Stimulated activated CD8-positive, alpha-beta memory T cell treated with anti-CD3 and anti-CD28 coated beads, Interleukin-7, amount 100 ng/mL, for 48 hours (primary cell): Measurements from ENCODE around the gene NKPD1.

Experiments used
- DNase-seq, 2 donors: peaks; one replicate each; pipeline ENCODE4 v3.0.0-alpha.2; 2020; ENCODE audit warnings: low read depth in 1 of 2; ENCODE audit errors: extremely low read depth in 1 of 2

NKPD1 gene

DNA sequence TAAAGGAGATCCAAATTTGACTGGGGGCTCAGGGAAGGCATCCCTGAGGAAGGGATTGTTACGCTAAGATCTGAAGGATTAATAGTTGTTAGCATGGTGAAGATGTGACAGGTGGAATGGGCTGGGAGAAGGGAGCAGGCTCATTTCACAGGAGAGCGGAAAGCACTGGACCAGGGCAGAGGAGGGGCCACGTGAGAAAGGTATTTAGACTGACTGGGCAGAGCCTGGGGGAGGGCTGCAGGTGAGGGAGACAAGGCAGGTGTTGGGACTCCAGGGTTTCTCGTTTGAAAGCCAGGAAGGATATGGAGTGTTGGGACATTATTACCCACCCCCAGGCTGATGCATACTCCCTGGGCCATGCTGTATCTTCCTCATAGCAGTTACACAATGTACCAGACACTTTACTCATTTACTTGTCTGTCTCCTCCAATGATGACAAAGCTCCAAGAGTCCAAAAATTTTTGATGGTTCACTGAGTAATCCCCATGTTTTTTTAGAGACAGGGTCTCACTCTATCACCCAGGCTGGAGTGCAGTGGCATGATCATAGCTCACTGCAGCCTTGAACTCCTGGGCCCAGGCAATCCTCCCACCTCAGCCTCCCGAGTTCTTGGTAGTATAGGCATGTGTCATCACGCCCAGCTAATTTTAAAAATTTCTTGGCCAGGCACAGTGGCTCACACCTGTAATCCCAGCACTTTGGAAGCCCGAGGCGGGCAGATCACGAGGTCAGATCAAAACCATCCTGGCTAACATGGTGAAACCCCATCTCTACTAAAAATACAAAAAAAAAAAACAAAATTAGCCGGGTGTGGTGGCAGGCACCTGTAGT lies 14.9 kb upstream of the NKPD1 start:
- no peak for DNase-seq

DNA sequence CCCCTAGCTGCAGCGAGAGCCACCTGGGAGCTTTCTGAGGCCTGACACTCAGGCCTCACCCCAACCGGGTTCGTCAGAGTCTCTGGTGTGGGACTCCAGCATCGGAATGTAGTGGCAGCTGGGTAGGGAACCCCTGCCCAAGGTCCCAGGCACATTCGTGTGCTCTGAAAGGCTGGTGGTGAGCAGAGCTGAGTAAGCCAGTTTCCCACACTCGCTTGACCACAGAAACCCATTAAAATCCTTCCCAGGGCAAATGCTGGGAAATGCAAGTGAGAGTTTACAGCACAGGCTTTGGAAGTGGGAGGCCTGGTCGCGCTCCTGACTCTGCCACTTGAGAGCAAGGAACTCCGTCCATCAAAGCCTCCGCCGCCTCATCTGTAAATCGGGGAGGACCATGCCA lies 13.0 kb upstream of the NKPD1 start:
- DNase-seq: no peak

DNA sequence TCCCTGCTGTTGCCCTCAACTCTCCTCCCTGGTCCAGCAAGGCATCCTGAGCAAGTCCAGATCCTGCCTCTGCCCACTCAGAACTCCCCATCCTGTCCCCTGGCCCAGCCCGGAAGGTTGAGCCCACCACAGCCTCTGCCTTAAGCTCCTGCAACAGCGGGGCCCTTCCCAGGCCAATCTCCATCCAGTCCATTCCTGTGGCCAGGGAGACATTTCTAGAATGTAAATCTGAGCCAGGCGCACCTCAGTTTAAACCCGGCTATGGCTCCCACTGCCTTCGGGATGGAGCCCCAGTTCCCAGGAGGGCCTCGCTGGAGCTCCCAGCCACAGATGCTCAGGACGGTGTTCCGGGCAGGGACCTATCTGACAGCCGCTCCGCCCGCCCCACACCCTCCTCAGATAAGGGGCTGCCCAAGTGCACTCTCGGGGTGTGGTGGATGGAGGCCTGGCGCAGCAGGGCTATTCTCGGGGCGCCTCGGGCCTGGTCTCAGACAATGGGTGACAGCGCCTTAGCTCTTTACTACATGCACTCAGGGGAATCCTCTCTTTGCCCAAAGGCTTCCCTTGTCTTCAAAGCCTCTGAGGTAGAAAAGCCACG lies 11.9 kb upstream of the NKPD1 start:
- no peak for DNase-seq

DNA sequence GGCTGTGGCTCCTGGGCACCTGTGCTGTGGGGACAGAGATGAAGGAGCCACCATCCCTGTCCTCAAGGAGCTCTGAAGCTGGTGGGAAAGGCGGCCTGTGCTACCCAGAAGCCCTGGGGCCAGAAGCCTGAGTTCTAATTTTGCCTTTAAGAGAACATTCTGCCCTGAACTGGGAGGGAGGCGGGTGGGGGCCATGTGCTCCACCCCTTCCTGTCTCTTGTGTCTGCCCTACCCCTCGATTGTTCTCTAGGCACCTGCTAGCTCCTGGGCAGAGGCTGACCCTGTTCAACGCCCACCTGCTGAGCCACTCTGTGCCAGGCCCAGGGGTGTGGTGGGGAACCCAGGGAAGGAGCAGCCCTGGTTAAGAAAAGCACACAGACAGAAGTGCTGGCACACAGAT lies 11.4 kb upstream of the NKPD1 start:
- DNase-seq: no peak

DNA sequence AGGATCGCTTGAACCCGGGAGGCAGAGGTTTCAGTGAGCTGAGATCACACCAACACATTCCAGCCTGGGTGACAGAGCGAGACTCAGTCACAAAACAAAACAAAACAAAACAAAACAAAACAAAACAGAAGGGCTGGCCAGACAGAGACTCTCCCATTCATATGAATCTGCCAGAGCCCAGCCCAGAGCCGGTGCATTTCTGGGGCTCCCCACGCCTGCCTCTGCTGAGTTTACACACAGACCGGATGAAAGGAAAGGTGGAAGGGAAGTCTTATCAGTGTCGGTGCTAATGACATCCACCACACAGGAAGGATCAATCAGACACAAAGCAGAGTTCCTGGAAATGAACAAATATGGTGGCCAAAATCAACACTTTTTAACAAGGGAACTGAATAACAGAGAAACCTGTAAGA lies 10.4 kb upstream of the NKPD1 start:
- DNase-seq: no peak

DNA sequence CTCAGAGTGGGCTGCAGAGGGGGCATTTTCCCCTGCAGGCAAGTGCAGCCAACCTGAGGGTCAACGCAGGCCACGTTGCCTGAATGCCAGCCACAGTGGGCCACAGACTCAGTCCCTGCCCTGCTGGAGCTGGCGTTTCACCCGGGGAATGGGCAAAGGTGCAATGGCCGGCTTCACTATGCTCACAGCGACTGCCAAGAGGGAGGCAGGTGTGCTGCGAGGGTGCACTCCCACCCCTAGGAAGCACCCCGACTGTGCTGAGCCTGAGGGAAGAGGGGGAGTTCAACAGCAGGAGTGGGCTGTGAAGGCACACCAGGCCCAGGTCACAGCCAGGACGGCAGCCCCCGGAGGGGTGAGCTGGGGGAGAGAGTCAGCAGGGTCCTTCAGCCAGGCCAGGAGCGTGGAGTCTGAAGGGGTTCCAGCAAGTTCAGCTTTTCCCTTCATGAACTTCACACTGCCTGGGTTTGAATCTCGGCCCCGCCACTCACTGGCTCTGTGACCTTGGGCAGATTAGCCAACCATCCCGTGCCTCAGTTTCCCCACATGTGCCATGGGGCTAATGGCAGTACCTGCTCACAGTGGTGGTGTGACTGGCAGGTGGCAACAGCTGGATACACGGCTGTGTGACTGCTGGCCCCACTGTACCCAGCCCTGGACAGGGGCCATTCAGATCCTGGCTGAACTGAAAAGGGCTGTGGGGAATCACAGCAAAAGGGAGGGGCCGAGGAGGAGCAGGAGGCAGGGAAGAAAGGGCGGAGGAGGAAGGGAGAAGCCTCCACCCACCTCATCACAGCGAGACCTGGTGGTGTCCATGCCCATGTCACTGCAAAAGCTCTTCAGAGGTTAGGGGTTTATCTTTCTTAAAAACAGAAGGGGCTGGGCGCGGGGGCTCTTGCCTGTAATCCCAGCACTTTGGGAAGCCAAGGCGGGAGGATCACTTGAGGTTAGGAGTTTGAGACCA lies 9.6 kb upstream of the NKPD1 start:
- DNase-seq: no peak

DNA sequence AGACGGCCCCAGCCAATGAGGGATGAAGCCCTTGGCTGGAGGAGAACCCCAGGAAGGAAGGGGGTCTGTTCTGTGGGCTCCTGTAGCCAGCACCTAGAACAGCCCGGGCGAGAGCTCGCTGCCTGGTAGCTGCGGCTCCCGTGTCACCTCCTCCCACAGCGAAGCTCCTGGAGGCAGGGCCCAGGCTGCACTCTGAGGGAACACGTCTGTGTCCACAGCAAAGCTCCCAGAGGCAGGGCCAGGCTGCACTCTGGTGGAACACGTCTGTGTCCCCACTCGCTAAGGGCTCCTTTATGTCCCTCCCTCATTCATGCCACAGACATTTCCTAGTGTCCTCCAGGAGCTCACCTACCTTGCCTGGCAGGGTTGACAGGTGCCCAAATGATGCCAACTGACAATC lies 8.8 kb upstream of the NKPD1 start:
- DNase-seq: no peak

DNA sequence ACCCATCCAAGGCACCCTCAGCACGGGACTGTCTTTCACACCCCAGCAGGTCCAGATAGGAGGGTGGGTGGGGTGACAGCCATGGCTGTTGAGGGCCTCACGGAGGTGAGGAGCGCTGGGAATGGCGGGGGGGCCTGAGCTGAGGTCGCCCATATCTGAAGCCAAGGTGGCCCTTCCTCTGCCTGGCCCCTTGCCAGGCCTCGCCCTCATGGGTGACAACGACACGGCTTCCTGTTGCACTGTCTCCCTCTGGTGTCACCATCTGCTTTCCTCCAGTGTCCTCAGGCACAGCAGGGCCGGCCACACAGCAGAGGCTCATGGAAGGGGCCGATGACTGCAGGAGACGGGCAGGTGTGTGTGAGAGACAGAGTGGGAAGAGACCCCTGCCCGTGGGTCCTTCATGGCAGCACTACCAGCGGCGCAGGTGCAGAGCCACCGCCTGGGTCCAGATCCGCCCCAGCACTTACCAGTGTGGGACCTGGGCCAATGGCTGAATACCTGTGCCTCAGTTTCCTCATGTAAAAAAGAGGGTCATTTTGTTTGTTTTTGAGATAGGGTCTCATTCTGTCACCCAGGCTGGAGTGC lies 8.1 kb upstream of the NKPD1 start:
- DNase-seq: no peak

DNA sequence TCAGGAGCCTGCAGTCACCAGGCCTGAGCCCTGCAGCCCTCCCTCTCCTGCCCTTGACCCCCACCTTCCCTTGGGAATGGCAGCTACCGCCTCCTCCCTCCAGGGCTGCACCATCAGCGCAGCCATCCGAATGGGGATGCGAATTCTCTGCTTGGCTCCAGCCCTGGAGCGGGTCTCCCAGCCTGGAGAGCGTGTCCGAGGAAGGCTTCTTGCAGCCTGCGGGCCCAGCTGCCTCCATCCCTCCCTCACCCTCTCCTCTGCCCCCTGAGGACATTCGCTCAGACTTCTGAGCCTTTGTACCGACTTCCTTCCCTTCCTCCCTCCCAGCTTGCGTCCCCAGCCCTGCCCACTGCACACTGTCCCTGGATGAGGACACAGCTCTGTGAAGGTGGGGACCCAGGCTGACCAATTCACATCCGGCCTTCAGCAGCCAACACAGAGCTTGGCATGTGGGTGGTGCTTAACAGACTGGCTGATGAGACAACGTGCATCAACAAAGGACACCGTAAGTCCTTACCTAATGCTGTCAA lies 6.0 kb upstream of the NKPD1 start:
- no peak for DNase-seq

DNA sequence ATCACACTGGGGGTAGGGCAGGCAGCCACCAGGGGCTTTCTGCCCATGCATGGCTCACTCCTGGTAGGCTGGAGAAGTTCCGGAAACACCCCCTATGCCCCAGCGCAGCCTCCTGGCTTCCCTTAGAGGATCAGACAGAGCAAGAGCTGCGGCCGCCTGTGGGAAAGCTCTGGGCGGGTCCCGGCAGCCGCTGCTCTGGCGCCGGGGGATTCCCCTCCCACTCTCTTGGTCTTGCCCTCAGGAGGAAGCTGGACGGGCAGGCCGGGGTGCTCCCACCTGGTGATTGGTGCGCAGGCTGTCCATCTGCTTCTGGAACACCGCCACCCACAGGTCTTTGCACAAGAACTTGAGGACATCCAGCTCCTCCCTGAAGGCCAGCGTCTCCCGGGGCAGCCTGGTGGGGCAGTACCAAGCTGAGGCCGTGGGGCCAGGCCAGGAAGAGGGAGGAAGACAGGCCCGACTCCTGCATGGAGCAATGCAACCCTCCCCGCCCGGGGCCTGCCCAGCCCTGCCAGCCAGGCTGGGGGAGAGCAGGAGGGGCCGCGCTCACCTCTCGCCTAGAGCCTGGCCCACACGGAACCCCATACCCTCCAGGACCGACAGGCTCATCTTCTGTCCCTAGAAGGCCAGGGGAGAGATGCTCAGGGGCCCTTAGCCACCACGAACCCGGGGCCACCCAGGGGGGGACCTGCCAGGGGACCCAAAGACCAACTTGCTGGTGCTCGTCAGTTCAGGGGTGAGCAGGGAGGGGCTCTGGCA lies 4.0 kb upstream of the NKPD1 start:
- DNase-seq: peak in 1 of 2 donors; percentile 71

DNA sequence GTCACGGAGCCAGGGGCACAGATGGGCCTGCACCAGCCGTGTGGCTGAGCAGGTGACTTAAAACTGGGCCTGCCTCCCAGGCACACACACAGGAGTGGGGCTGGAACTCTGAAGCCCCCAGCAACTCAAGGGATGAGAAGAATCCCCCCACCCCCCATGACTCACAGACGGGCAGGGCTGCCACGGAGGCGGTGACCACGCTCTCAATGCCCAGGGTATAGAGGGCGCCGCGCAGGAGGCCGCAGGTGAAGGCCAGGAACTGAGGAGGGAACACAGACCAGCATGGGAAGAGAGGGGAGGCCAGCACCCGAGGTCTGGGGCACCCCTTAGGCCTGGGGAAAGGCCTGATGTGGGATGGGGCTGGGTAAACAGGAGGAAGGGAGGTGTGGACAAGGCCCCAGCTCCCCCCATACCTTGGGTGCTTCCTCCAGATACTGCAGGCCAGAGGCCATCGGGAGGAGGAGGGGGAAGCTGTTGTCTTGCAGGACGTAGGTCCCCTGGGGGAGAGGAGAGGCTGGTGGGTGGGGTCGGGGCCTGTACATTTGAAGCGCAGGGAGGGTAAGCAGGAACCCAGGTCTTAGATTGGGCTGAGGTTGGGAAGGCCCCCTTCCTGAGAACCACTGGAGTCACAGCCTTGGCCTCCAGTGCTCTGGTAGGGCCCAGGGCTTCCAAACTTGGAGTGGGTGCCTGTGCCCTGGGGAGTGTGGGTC lies 3.1 kb upstream of the NKPD1 start:
- no peak for DNase-seq

DNA sequence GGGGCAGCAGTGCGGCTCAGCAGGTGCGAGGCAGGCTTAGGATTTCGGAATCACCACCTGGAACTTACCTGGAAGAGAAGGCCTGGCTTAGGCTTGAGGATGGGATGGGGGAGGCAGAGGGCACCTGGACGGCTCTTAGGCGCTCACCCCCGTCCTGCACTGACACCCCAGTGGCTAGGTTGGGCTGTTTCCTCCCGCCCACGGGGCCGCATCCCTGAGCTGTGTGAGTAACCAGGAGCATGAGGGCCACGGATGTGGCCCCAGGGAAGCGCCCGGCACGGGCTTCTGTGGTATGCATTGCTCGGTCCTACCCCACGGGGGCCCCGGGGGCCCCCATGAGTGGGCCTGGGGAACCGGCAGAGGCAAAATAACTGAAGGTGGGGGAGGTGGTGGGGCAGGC lies 2.4 kb upstream of the NKPD1 start:
- no peak for DNase-seq

DNA sequence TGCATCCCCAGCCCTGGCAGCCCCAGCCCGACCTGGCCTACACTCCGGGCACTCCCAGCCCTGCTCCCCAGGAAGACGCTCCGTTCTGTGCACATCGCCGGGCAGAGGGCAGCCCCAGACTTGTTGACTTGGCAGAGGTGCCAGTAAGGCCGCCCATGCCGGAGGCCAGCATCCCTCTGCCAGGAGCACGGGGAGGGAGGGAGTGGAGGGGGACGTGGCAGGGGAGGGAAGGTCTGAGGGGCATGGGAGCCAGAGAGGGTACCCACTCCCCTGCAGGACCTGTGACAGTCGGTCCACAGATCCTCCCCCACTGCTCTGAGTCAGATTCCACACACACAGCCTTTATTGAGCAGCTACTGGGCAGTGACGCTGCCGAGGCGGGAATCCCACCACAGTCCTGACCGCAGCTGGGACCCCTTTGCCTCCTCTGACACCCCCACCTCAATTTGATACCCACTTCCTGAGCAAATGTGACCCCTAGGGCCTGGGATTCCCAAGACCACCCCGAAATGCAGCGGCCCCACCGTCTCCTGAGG lies 1.9 kb upstream of the NKPD1 start:
- no peak for DNase-seq

DNA sequence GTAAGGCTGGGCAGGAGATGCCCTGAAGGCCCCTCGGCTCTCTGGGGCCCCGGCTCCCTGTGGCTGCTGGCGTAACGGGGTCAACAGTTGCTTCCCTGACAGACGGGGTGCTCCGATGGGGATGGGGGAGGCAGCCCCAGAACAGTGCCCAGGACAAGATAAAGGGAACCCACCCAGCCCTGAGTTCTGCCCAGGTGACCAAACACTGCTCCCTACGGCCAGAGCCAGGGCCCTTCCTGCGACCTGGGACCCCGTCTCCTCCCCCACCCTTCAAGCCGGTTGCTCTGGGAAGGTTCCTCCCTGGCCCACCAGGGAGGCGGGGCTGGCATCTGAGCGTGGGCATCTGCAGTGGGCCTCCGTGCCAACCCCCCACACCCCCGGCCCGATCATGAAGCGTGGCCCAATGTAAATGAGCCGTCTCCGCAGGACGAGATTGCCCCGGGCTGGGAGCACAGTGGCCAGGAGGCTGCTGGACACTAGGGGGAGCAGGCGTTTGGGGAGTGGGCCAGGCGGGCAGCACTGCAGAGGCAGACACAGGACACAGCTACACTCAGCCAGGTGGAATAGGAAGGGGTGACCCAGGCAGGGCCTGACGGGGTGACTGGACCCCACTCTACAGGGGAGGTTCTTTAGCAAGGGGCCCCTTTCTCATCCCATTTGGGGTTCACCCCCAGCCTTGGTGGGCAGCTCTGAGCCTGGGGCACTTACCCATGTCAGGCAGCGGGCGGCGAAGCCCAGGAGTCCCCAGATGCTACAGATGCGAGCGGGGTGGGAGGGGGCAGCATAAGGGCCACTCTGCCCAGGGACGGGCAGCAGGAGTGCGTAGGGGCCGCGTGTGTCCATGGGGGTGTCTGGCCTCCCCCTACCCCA lies 1.2 kb upstream of the NKPD1 start:
- DNase-seq: no peak

DNA sequence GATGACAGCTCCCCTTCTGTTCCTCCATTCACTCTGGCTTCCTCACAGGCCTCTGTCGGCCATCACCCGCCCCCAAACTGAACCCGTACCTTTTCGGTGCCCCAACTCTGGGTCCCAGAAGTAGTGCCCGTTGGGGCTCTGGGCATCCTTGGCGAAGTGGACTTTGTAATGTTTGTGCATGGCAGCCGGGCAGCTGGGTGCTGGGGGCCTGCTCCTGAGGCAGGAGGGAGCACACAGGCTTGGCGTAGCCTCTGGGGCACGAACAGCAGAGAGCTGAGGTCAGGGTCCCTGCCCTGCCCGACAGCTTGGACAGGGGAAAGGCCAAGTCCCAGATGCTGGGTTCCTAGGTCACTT lies 834 bp downstream of the NKPD1 start:
- DNase-seq: no peak

DNA sequence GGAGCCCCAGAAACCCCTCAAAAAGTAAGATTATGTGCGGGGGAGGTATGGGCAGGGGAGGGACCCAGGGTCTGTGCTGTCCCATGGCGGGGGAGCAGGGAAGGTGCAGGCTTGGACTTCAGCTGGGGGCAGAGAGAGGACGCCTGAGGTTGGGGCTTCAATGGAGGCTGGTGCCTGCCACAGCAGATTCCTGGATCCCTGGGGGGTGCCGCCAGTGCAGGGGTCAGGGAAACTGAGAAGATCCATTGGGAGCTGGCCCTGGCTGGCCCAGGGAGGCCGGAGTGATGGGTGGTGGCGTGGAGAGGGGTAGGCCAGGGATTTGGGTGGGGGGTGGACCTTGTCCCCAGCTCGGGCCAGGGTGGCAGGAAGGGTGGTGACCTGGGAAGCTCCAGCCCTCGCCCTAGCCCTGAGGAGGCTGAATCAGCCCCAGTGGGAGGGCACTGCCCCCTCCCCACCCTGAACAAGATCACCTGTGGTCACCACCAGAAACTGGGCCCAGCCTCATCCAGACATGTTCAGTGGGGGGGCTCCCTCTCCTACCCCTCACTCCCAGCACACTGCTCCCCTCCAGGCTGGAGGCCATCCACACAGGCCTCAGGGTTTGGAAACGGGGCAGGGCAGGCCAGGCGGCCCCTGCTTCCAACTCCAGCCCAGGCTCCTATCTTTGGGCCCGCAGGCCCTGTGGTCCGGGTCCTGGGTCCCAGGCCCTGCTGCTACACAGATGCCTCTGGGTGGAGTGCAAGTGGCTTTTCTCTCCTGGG lies 1.4 kb downstream of the NKPD1 start:
- no peak for DNase-seq

DNA sequence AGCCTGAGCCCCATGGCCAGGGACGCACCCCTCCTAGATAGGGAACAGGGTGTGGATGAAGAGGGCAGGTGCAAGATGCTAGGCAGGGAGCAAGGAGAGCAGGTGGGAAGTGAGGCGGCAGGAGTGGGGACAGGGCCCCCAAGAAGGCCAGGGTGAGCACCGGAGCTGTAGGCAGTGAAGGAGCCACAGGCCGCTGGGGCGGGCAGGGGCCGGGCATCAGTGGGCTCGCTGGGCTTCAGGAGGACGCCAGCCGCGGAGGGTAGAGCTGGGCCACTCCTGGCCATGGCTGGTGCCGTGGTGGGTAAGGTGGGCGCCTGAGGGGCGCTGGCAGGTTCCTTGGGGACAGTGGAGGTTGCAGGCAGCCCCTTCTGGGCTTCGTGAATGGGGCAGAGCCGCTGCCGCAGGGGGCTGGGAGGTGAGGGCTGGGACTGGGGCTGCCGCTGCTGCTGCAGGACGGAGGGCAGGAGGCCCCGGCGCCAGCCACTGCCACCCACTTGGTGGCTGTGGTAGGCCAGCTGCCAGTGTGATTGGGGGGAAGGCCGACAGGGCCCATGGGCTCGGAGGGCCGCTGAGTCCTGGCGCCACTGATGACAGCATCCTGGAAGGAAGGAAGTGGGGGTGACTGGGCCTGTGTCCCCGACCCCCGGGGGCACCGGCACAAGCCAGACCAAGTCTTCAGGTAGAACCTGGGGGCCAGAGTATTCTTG lies 2.1 kb downstream of the NKPD1 start:
- DNase-seq: no peak
